ENCODE results near the gene GDF2. TPM values are rescaled to one million over a fixed set of nuclear protein-coding genes. Genes with fewer than 3 reads are reported as not detected.

Gene GDF2
- total RNA-seq, 4 donors from 2014 or later = not detected

DNA sequence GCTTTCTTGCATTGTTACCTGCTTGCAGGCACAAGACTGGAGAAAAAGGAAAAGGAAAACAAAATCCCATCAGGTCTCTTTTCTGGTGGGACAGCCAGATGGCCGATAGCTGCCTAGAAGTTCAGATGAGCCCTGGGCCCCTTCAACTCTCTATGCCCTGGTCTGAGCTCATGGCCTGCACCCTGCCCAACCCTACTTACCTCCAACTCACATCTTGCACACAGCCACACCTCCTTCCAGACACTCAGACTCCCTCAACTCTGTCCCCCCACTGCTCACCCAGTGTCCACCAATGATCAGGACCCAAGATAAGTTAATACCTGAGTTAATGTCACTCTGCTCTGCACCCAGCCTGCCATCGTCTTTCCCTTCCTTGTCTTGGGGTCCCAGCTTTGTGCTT is 36.8 kb downstream of the GDF2 start:
- WGBS, 2 donors = 94% methylated on average over 2 of the region's 2 CpGs
- DNase-seq (ENCODE audit: low spot score in 2 of 2) = no peak
- no peak overlapping the region for H3K4me3 ChIP-seq
- no peaks in the 10 kb centered on the region for H3K4me1 ChIP-seq
- TF ChIP-seq POLR2A (IDR thresholded peaks at IDR 0.05) (no peak), CTCF (IDR thresholded peaks at IDR 0.05) (no peak), EP300 (IDR thresholded peaks at IDR 0.05) (no peak)
- H3K36me3 ChIP-seq = no peaks in the 10 kb centered on the region
- H3K27me3 ChIP-seq = no peaks in the 10 kb centered on the region
- no peak overlapping the region for H3K27ac ChIP-seq
- H3K9me3 ChIP-seq = no peaks in the 10 kb centered on the region

DNA sequence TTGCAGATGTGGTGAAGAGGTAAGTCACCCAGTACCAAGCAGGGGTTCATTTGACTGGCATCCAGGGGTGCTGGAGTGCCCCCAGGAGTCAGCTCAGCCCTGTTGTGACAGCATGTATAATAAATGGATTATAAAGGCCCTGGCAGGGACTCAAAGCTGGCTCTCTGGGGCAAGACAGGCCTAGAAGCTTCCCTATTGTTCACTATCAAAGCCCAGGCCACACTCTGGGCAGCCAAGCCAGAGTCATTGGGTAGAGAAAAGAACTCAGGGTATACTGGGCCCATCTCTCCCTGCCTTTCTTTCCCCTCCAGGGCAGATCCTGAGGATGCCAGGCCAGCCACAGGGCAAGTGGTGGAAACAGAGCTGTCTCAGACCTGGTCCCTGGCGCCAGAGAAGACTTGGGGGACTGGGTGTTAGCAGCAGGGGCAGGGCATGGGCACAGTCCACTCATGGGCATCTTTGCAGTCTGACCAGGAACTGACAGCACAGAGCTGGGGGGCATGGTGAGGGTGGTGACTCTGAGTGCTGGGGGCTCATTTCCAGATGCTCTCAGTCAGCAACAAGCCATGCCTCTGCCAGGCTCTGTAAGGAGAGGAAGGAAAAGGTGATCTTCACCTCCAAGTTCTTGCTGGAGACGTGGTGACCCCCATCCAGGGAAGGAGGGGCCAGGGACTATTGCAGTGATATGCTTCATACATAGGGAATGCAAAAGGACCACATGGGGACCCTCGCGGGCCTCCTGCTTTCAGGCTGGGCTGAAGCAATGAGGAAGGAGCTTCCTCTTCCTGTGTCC is 37.6 kb downstream of the GDF2 start:
- no peaks in the 10 kb centered on the region for H3K4me1 ChIP-seq
- H3K4me3 ChIP-seq = no peak overlapping the region
- no peak for TF ChIP-seq CTCF (IDR thresholded peaks at IDR 0.05)
- no peak for TF ChIP-seq EP300 (IDR thresholded peaks at IDR 0.05)
- no peak for TF ChIP-seq POLR2A (IDR thresholded peaks at IDR 0.05)
- DNase-seq (ENCODE audit: low spot score in 2 of 2) = no peak
- no peak overlapping the region for H3K27ac ChIP-seq
- H3K27me3 ChIP-seq = no peaks in the 10 kb centered on the region
- WGBS, 2 donors = 59 to 77% methylated on average over 4 of the region's 4 CpGs
- no peaks in the 10 kb centered on the region for H3K36me3 ChIP-seq
- no peaks in the 10 kb centered on the region for H3K9me3 ChIP-seq

DNA sequence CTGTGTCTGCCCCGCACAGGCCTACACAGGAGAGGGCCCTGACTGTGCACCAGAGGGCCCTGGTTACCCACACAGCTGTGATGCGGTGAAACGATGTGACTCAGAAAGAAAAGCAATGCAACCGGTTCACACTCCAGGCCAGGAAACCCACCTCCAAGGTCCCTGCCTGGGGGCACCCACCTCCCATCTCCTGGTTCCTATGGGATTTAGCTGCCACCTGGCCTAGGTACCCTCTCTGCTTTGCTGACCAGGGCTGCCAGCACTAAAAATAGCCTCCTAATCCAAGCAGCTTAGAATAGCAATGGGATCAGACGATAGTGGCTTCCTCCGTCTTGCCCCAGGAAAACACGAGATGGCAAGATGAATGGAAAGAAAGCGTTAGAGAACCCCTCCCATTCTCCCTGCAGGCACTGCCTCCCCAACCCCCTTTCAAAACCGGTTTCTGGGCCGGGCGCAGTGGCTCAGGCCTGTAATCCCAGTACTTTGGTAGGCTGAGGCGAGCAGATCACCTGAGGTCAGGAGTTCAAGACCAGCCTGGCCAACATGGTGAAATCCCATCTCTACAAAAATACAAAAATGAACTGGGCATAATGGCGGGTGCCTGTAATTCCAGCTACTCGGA is 38.3 kb downstream of the GDF2 start:
- Histone ChIP-seq H3K36me3 (no peaks in the 10 kb centered on the region), H3K4me1 (no peaks in the 10 kb centered on the region), H3K27ac (no peak overlapping the region), H3K4me3 (no peak overlapping the region), H3K27me3 (no peaks in the 10 kb centered on the region), H3K9me3 (no peaks in the 10 kb centered on the region)
- DNase-seq (ENCODE audit: low spot score in 2 of 2) = no peak
- WGBS, 2 donors = 74 to 85% methylated on average over 14 of the region's 14 CpGs
- no peak for TF ChIP-seq POLR2A (IDR thresholded peaks at IDR 0.05)

- Histone ChIP-seq H3K4me1 (no peaks in the 10 kb centered on the region), H3K9me3 (no peaks in the 10 kb centered on the region), H3K4me3 (no peak overlapping the region), H3K27me3 (no peaks in the 10 kb centered on the region), H3K36me3 (no peaks in the 10 kb centered on the region), H3K27ac (no peak overlapping the region)
- TF ChIP-seq CTCF (IDR thresholded peaks at IDR 0.05) (peak; percentile 42 to 75 (median 51)), EP300 (IDR thresholded peaks at IDR 0.05) (no peak)
- DNase-seq (ENCODE audit: low spot score in 2 of 2) = no peak
- WGBS, 2 donors = 51 to 56% methylated on average over 9 of the region's 9 CpGs
Observed at GRCh38 chr10:47361293-47361692, 39.0 kb downstream of the GDF2 start.

GRCh38 chr10:47362199-47362598 is 39.9 kb downstream of the GDF2 start:
- 82 to 100% methylated on average over 3 of the region's 3 CpGs for WGBS, 2 donors
- no peak for DNase-seq (ENCODE audit: low spot score in 2 of 2)
- no peaks in the 10 kb centered on the region for H3K27me3 ChIP-seq
- TF ChIP-seq CTCF (IDR thresholded peaks at IDR 0.05) = no peak
- no peak for TF ChIP-seq EP300 (IDR thresholded peaks at IDR 0.05)
- no peak for TF ChIP-seq POLR2A (IDR thresholded peaks at IDR 0.05)
- H3K9me3 ChIP-seq = no peaks in the 10 kb centered on the region
- H3K27ac ChIP-seq = no peak overlapping the region
- no peak overlapping the region for H3K4me3 ChIP-seq
- no peaks in the 10 kb centered on the region for H3K36me3 ChIP-seq
- no peaks in the 10 kb centered on the region for H3K4me1 ChIP-seq

Measured in tibial nerve (tissue), 4 donors.